IMR-90 (cell line): Measurements from ENCODE around the gene THRA. TPM values are rescaled to one million over a fixed set of nuclear protein-coding genes. Genes with fewer than 3 reads are reported as not detected.

Source experiments
- ATAC-seq: fragments of 200-7000 bp; cut with Tn5 transposase; 2 replicates; pipeline ENCODE4 v1.9.1; 2020; ENCODE audit warnings: low read depth, mild to moderate bottlenecking, moderate library complexity
- BruUV-seq: library from RNA; stranded (reverse); fragments of 400-500 nt; replicated peaks from 2 replicates; lab custom pipeline; 2021; lab: Mats Ljungman, UMichigan
- CTCF ChIA-PET: fragments of 300-600 bp; formaldehyde crosslinking; extraction: SDS; loops from one replicate; lab custom pipeline; 2021; ENCODE audit warnings: antibody characterized with exemption; lab: Yijun Ruan, JAX
- POLR2A ChIA-PET: fragments of 300-600 bp; sonication (Branson Sonifier 250); formaldehyde crosslinking; loops from one replicate; lab custom pipeline; 2022; ENCODE audit warnings: antibody characterized with exemption; ENCODE audit not compliant: unreplicated experiment; lab: Charles Lee
- DNase-seq: peaks from one replicate; pipeline ENCODE4 v3.0.0; 2013
- H2AFZ ChIP-seq: replicated peaks from 2 replicates; pipeline ENCODE3; 2013; ENCODE audit warnings: low read length, mild to moderate bottlenecking; ENCODE audit not compliant: poor library complexity
- H2AK5ac ChIP-seq: 2 replicates; pipeline ENCODE4 v1.6.1; 2013; ENCODE audit warnings: low read depth, low read length, inconsistent platforms
- H2AK9ac ChIP-seq: replicated peaks from 2 replicates; pipeline ENCODE3; 2013; ENCODE audit warnings: mild to moderate bottlenecking, low read depth, low read length, moderate library complexity; ENCODE audit not compliant: poor library complexity
- H2BK120ac ChIP-seq: 2 replicates; pipeline ENCODE4 v1.6.1; 2013; ENCODE audit warnings: low read depth, low read length, inconsistent platforms
- H2BK15ac ChIP-seq: 3 replicates; pipeline ENCODE4 v1.6.1; 2013; ENCODE audit warnings: low read depth, low read length, inconsistent platforms
- H2BK20ac ChIP-seq: 2 replicates; pipeline ENCODE4 v1.6.1; 2013; ENCODE audit warnings: low read depth, mild to moderate bottlenecking, inconsistent platforms, low read length, moderate library complexity
- H2BK5ac ChIP-seq: 2 replicates; pipeline ENCODE4 v1.6.1; 2013; ENCODE audit warnings: mild to moderate bottlenecking, low read depth, low read length, inconsistent platforms; ENCODE audit not compliant: poor library complexity, severe bottlenecking
- H3K14ac ChIP-seq: replicated peaks from 2 replicates; pipeline ENCODE4 v1.6.1; 2013; ENCODE audit warnings: low read depth, low read length, inconsistent platforms
- H3K18ac ChIP-seq: 2 replicates; pipeline ENCODE4 v1.6.1; 2013; ENCODE audit warnings: low read depth, low read length, control low read depth
- H3K23ac ChIP-seq: 2 replicates; pipeline ENCODE4 v1.6.1; 2013; ENCODE audit warnings: low read depth, low read length, inconsistent platforms
- H3K27ac ChIP-seq: 2 replicates; pipeline ENCODE4 v1.5.1; 2013; ENCODE audit warnings: mild to moderate bottlenecking, control low read depth, low read length; ENCODE audit not compliant: insufficient read depth
- H3K27me3 ChIP-seq: 2 replicates; pipeline ENCODE4 v1.6.1; 2013; ENCODE audit warnings: low read length; ENCODE audit not compliant: control insufficient read depth, insufficient read depth
- H3K36me3 ChIP-seq: 2 replicates; pipeline ENCODE4 v1.6.1; 2013; ENCODE audit warnings: low read length, mixed read lengths; ENCODE audit not compliant: control insufficient read depth, insufficient read depth
- H3K4ac ChIP-seq: 2 replicates; pipeline ENCODE4 v1.6.1; 2013; ENCODE audit warnings: low read depth, low read length, inconsistent platforms
- H3K4me1 ChIP-seq: 2 replicates; pipeline ENCODE4 v1.6.1; 2013; ENCODE audit warnings: low read length, mixed read lengths; ENCODE audit not compliant: control insufficient read depth, insufficient read depth
- H3K4me2 ChIP-seq: 2 replicates; pipeline ENCODE4 v1.6.1; 2013; ENCODE audit warnings: low read depth, mild to moderate bottlenecking, control low read depth, low read length, moderate library complexity
- H3K4me3 ChIP-seq: 2 replicates; pipeline ENCODE4 v1.5.1; 2013; ENCODE audit warnings: low read depth, mild to moderate bottlenecking, control low read depth, low read length, moderate library complexity; ENCODE audit not compliant: insufficient read depth
- H3K56ac ChIP-seq: 2 replicates; pipeline ENCODE4 v1.6.1; 2013; ENCODE audit warnings: low read length, inconsistent platforms; ENCODE audit not compliant: insufficient read depth; ENCODE audit errors: extremely low read depth
- H3K79me1 ChIP-seq, 2 experiments: 2 replicates each; pipeline ENCODE4 v1.6.1; 2013; ENCODE audit warnings: low read length in 2 of 2, inconsistent platforms in 1 of 2, low read depth in 1 of 2
- H3K9ac ChIP-seq: 2 replicates; pipeline ENCODE4 v1.6.1; 2013; ENCODE audit warnings: low read depth, low read length, control low read depth
- H3K9me1 ChIP-seq: 2 replicates; pipeline ENCODE4 v1.6.1; 2013; ENCODE audit warnings: low read length, inconsistent platforms; ENCODE audit not compliant: insufficient read depth
- H3K9me3 ChIP-seq: 2 replicates; pipeline ENCODE4 v1.6.1; 2013; ENCODE audit warnings: low read length; ENCODE audit not compliant: control insufficient read depth, insufficient read depth
- H4K20me1 ChIP-seq: 2 replicates; pipeline ENCODE4 v1.6.1; 2013; ENCODE audit warnings: low read length, inconsistent platforms; ENCODE audit not compliant: insufficient read depth
- H4K5ac ChIP-seq: 2 replicates; pipeline ENCODE4 v1.6.1; 2013; ENCODE audit warnings: mild to moderate bottlenecking, low read depth, low read length, control low read depth
- H4K8ac ChIP-seq, 2 experiments: 2 replicates each; pipeline ENCODE4 v1.6.1; 2013; ENCODE audit warnings: low read depth in 2 of 2, low read length in 2 of 2, control low read depth in 1 of 2, inconsistent platforms in 1 of 2
- H4K91ac ChIP-seq: 2 replicates; pipeline ENCODE4 v1.6.1; 2013; ENCODE audit warnings: low read depth, low read length, inconsistent platforms; ENCODE audit not compliant: insufficient read depth
- BHLHE40 ChIP-seq: fragments of 150-350 bp; IDR thresholded peaks from 2 replicates; pipeline ENCODE4 v1.6.1; 2016; ENCODE audit warnings: mild to moderate bottlenecking, low read depth, low read length
- CEBPB ChIP-seq: IDR thresholded peaks from 2 replicates; pipeline ENCODE4 v1.6.1; 2012; ENCODE audit warnings: low read depth, low read length, improper control_type of control experiment
- CHD1 ChIP-seq: IDR thresholded peaks from 2 replicates; pipeline ENCODE4 v1.6.1; 2012; ENCODE audit warnings: low read depth, low read length, improper control_type of control experiment
- CTCF ChIP-seq: conservative IDR thresholded peaks from 2 replicates; pipeline ENCODE4 v1.5.1; 2012; ENCODE audit warnings: mild to moderate bottlenecking, low read depth, low read length, improper control_type of control experiment
- ELK1 ChIP-seq: fragments of 150-350 bp; IDR thresholded peaks from 2 replicates; pipeline ENCODE4 v1.6.1; 2016; ENCODE audit warnings: low read depth, mild to moderate bottlenecking, low read length, moderate library complexity, borderline replicate concordance
- FOS ChIP-seq: fragments of 150-350 bp; IDR thresholded peaks from 2 replicates; pipeline ENCODE4 v1.6.1; 2016; ENCODE audit warnings: low read depth, low read length
- MAZ ChIP-seq: IDR thresholded peaks from 2 replicates; pipeline ENCODE4 v1.6.1; 2012; ENCODE audit warnings: low read depth, mild to moderate bottlenecking, low read length, improper control_type of control experiment, moderate library complexity, borderline replicate concordance
- MXI1 ChIP-seq: IDR thresholded peaks from 2 replicates; pipeline ENCODE4 v1.6.1; 2012; ENCODE audit warnings: low read depth, mild to moderate bottlenecking, low read length, moderate library complexity, borderline replicate concordance
- NFE2L2 ChIP-seq: fragments of 150-350 bp; IDR thresholded peaks from 2 replicates; pipeline ENCODE4 v1.6.1; 2016; ENCODE audit warnings: low read depth, mild to moderate bottlenecking, low read length
- POLR2A ChIP-seq: IDR thresholded peaks from 2 replicates; pipeline ENCODE4 v1.6.1; 2012; ENCODE audit warnings: mild to moderate bottlenecking, low read depth, low read length
- RAD21 ChIP-seq: IDR thresholded peaks from 2 replicates; pipeline ENCODE4 v1.6.1; 2012; ENCODE audit warnings: low read length, improper control_type of control experiment
- SMC3 ChIP-seq: fragments of 150-350 bp; IDR thresholded peaks from 2 replicates; pipeline ENCODE4 v1.6.1; 2016; ENCODE audit warnings: low read depth, mild to moderate bottlenecking, antibody characterized with exemption, low read length, moderate library complexity
- USF2 ChIP-seq: fragments of 150-350 bp; IDR thresholded peaks from 2 replicates; pipeline ENCODE4 v1.6.1; 2017; ENCODE audit warnings: mild to moderate bottlenecking, antibody characterized with exemption, low read length, low read depth
- WGBS, 2 experiments: methylation state at CpG; one replicate each; pipeline versions ENCODE4 v1.1.5 to v1.1.7; 2013; ENCODE audit warnings: missing lambda C conversion rate in 2 of 2; ENCODE audit not compliant: insufficient read length in 1 of 2; ENCODE audit errors: extremely low coverage in 2 of 2; 5-methylcytosine and 5-hydroxymethylcytosine counted together
- dilution Hi-C: fragments of 300-500 bp; cut with HindIII; formaldehyde crosslinking; loops from one replicate; pipeline ENCODE4 v1.14.3; 2018; ENCODE audit warnings: low sequenced_read_pairs; ENCODE audit not compliant: unreplicated experiment
- in situ Hi-C: fragments of 300-500 bp; cut with MboI; formaldehyde crosslinking; loops from 3 replicates; pipeline ENCODE4 v1.14.3; 2019; ENCODE audit warnings: low sequenced_read_pairs, inconsistent platforms, mixed read lengths
- intact Hi-C: fragments of 100-400 bp; cut with micrococcal nuclease; formaldehyde crosslinking; loops from 2 replicates; pipeline ENCODE4 v1.10.0; 2022
- polyA plus RNA-seq, 3 experiments: library from polyadenylated mRNA; depleted of rRNA; stranded (reverse); fragments of >200 nt; gene quantifications; 2 replicates each; pipeline ENCODE4 v1.2.3, GENCODE V29; 2012; ENCODE audit warnings: low replicate concordance in 1 of 3
- total RNA-seq: library from RNA; depleted of rRNA; stranded (reverse); fragments of >200 nt; gene quantifications from 2 replicates; pipeline ENCODE4 v1.2.3, GENCODE V29; 2012

Gene THRA
- total and polyA plus RNA-seq, 2 of the 4 experiments (the other 2 are of a cell fraction), result 22.0 to 23.4 TPM

- no peak overlapping the region for H3K56ac ChIP-seq
- peak overlapping the region; percentile 99 for H3K4ac ChIP-seq
- H3K9me1 ChIP-seq, result peaks cover 34% of the 10 kb centered on the region
- H3K27me3 ChIP-seq, result no peaks in the 10 kb centered on the region
- in situ Hi-C loops (no loop called here), dilution Hi-C loops (no loop called here), intact Hi-C loops (no loop called here)
- H3K27ac ChIP-seq, result peak overlapping the region; percentile 71
- H4K20me1 ChIP-seq, result no peaks in the 10 kb centered on the region
- peak overlapping the region; percentile 75 for H3K14ac ChIP-seq
- peak overlapping the region; percentile 79 for H2BK120ac ChIP-seq
- peak overlapping the region; percentile 94 for H2AFZ ChIP-seq
- peaks cover 0 to 27% of the 10 kb centered on the region in 2 experiments; a peak in 2 of 4 replicates for H3K79me1 ChIP-seq
- no TSS peak for BruUV-seq
- DNase-seq, result no peak
- H3K4me1 ChIP-seq, result peaks cover 48% of the 10 kb centered on the region
- peak overlapping the region; percentile 3; the same call in 1 of the 2 replicates for H3K4me2 ChIP-seq
- ChIA-PET POLR2A (interaction anchor here (0.6 kb wide), 2 partner anchors 10 to 67 kb away, joined by 7 to 8 read pairs; no protein-coding TSS in a partner anchor), CTCF (interaction anchor here (1.3 kb wide), 1 partner anchor 68 kb away, joined by 4 read pairs; no protein-coding TSS in a partner anchor)
- ATAC-seq, result no peak
- H4K5ac ChIP-seq, result peak overlapping the region; percentile 77
- H4K8ac ChIP-seq, result peak overlapping the region; percentile 83 to 94; a peak in 3 of 4 replicates
- H3K4me3 ChIP-seq, result no peak overlapping the region
- no peaks in the 10 kb centered on the region for H3K36me3 ChIP-seq
- H2BK15ac ChIP-seq, result peak overlapping the region; percentile 12; the same call in 2 of the 3 replicates
- peak overlapping the region; percentile 43 for H2AK9ac ChIP-seq
- peak overlapping the region; percentile 0 for H2BK5ac ChIP-seq
- H3K23ac ChIP-seq, result peak overlapping the region; percentile 36
- H2BK20ac ChIP-seq, result peak overlapping the region; percentile 80; the same call in 1 of the 2 replicates
- peak overlapping the region; percentile 58 for H3K18ac ChIP-seq
- H2AK5ac ChIP-seq, result peak overlapping the region; percentile 59
- WGBS, 2 experiments, result 100% methylated on average over 1 of the region's 5 CpGs; no CpG with 5 or more reads in 1 of the 2 experiments
- H3K9me3 ChIP-seq, result no peaks in the 10 kb centered on the region
- H4K91ac ChIP-seq, result peak overlapping the region; percentile 73
- peak overlapping the region; percentile 35; the same call in 1 of the 2 replicates for H3K9ac ChIP-seq
- TF ChIP-seq ELK1 (no peak), MXI1 (no peak), SMC3 (no peak), POLR2A (no peak), MAZ (no peak), CHD1 (no peak), NFE2L2 (no peak), CTCF (no peak), BHLHE40 (no peak), USF2 (no peak), CEBPB (no peak), FOS (no peak), RAD21 (no peak)
Observed at GRCh38 chr17:40105861-40106759, 43.3 kb downstream of the THRA start.
